Adrenal gland (tissue), 12 donors: ENCODE data around the gene SEPTIN2. TPM values are rescaled to one million over a fixed set of nuclear protein-coding genes. Genes with fewer than 3 reads are reported as not detected.
A peak's percentile ranks its signal among the peaks of the same experiment; 100 is the strongest.

ENCODE experiments used
- DNase-seq, 7 donors: peaks; one replicate each; pipeline ENCODE4 v3.0.0-alpha.2; 2019 to 2020
- H3K27ac ChIP-seq, 5 donors: fragments of 200-600 bp; sonication (generic) in 4 of 5; 1 replicate in 3 of 5; 2 replicates in 2 of 5; pipeline versions ENCODE4 v1.5.1 to v1.8.0; 2016 to 2020; ENCODE audit warnings: mild to moderate bottlenecking in 1 of 5
- H3K27me3 ChIP-seq: fragments of 200-600 bp; 2 replicates; pipeline ENCODE4 v1.8.0; 2021
- H3K36me3 ChIP-seq, 2 donors: fragments of 200-600 bp; replicated peaks in 1 of 2; 1 replicate in 1 of 2; 2 replicates in 1 of 2; pipeline versions ENCODE4 v1.5.1 to v1.8.0; 2018 to 2022
- H3K4me1 ChIP-seq, 2 donors: fragments of 200-600 bp; replicated peaks in 1 of 2; 1 replicate in 1 of 2; 2 replicates in 1 of 2; pipeline versions ENCODE4 v1.5.1 to v1.8.0; 2018 to 2021
- H3K4me3 ChIP-seq, 4 donors: fragments of 200-600 bp; sonication (generic) in 3 of 4; one replicate each; pipeline ENCODE4 v1.5.1; 2016 to 2018
- H3K9me3 ChIP-seq, 3 donors: fragments of 200-600 bp; sonication (generic) in 1 of 3; replicated peaks in 1 of 3; 1 replicate in 2 of 3; 2 replicates in 1 of 3; pipeline versions ENCODE4 v1.5.1 to v1.8.0; 2016 to 2021
- POLR2A ChIP-seq, 2 donors: fragments of 450-650 bp; IDR thresholded peaks; one replicate each; pipeline ENCODE4 v1.6.1; 2017; ENCODE audit warnings: antibody characterized with exemption in 2 of 2, mild to moderate bottlenecking in 2 of 2, moderate library complexity in 1 of 2
- WGBS, 4 donors: extraction: QIAGEN DNeasy Blood & Tissue Kit in 2 of 4; methylation state at CpG; one replicate each; pipeline versions ENCODE4 v1.1.5 to v1.1.7; 2013 to 2017; 5-methylcytosine and 5-hydroxymethylcytosine counted together
- intact Hi-C, 2 donors: fragments of 100-400 bp; cut with DNase I; formaldehyde crosslinking; loops; one replicate each; pipeline versions ENCODE4 v1.14.1 to v1.15.0; 2022 to 2023
- polyA plus RNA-seq, 3 donors: library from polyadenylated mRNA; stranded (reverse); fragments of 200-250 nt in 2 of 3; fragments of 350-450 nt in 1 of 3; fragmentation: Illumina TruSeq in 1 of 3; extraction: RNeasy Lipid Tissue Mini Kit (QIAGEN cat#74804) in 1 of 3; gene quantifications; one replicate each; pipeline ENCODE4 v1.2.3, GENCODE V29; 2013 to 2014
- total RNA-seq, 9 donors: library from RNA; depleted of rRNA in 4 of 9; stranded (reverse); fragments of >200 nt in 4 of 9; fragments of 120-200 nt in 1 of 9; fragmentation: NEBNext Ultra II Directional in 1 of 9; extraction: Animal tissue kit (Norgen Biotek cat#: 25700) in 1 of 9; gene quantifications; one replicate each; pipeline versions ENCODE4 v1.1.0 to v1.2.4, GENCODE V29; 2013 to 2023
- TF ChIP-seq, protein P1 (sequence below), 6 experiments: fragments of 450-650 bp in 4 of 6; fragments of 200-600 bp in 2 of 6; sonication (generic) in 1 of 6; IDR thresholded peaks; 1 replicate in 5 of 6; 2 replicates in 1 of 6; pipeline versions ENCODE4 v1.5.1 to v1.8.0; 2016 to 2021; ENCODE audit warnings: antibody characterized with exemption in 6 of 6, mild to moderate bottlenecking in 2 of 6, moderate library complexity in 1 of 6
- donor health status: healthy with polysubstance abuse.
- donor health status: Bipolar disorder and iron deficiency.
- donor health status: DM: yes; HTN: yes; CAD: no.
- donor health status: DM: no; HTN: no; CAD: no.
- donor health status: DM: no; HTN: no; CAD: no.
- donor health status: DM: yes; HTN: yes; CAD: no.

The SEPTIN2 gene
- total and polyA plus RNA-seq, 12 donors, result 108 to 368 (median 251) TPM

DNA sequence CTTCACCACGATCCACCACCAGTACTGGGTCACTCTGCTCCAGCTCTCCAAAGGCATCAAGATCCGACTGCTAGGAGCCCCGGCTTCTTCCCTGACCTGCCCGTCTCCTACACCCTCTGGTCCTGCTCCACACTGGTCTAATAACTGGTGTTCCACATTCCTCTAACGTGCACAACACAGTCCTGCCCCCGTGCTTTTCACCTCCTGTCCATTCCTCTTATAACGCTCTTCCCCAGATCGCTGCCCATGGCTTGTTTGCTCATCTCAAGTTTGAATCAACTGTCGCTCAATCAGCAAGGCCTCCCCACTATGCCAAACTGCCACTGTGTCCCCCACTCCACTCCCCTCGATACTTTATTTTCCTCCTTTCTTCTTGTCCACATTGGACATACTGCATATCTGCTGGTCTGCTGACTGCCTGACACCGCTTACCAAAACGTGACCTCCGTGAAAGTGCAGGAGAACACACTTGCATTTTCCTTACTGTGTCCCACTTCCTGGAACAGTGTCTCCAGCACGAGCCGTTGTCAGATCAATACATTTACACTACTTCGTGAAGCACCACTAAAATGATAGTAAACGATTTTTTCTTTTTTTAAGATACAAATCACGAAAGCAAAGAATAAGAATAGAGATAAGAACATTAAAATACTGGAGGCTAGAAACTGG, 6.8 kb upstream of the SEPTIN2 start:
- Histone ChIP-seq H3K9me3 (no peaks in the 10 kb centered on the region), H3K27me3 (no peaks in the 10 kb centered on the region), H3K36me3 (no peaks in the 10 kb centered on the region), H3K4me1 (peaks cover 0 to 34% of the 10 kb centered on the region in 2 donors), H3K4me3 (no peak overlapping the region), H3K27ac (no peak overlapping the region)
- WGBS, 4 donors, result 86 to 92% (median 88%) methylated on average over 18 of the region's 18 CpGs
- intact Hi-C loops, result no loop called here
- no peak for DNase-seq
- no peak for TF ChIP-seq POLR2A (IDR thresholded peaks at IDR 0.05)
- TF ChIP-seq, protein P1, sequence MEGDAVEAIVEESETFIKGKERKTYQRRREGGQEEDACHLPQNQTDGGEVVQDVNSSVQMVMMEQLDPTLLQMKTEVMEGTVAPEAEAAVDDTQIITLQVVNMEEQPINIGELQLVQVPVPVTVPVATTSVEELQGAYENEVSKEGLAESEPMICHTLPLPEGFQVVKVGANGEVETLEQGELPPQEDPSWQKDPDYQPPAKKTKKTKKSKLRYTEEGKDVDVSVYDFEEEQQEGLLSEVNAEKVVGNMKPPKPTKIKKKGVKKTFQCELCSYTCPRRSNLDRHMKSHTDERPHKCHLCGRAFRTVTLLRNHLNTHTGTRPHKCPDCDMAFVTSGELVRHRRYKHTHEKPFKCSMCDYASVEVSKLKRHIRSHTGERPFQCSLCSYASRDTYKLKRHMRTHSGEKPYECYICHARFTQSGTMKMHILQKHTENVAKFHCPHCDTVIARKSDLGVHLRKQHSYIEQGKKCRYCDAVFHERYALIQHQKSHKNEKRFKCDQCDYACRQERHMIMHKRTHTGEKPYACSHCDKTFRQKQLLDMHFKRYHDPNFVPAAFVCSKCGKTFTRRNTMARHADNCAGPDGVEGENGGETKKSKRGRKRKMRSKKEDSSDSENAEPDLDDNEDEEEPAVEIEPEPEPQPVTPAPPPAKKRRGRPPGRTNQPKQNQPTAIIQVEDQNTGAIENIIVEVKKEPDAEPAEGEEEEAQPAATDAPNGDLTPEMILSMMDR (IDR thresholded peaks at IDR 0.05), result no peak

DNA sequence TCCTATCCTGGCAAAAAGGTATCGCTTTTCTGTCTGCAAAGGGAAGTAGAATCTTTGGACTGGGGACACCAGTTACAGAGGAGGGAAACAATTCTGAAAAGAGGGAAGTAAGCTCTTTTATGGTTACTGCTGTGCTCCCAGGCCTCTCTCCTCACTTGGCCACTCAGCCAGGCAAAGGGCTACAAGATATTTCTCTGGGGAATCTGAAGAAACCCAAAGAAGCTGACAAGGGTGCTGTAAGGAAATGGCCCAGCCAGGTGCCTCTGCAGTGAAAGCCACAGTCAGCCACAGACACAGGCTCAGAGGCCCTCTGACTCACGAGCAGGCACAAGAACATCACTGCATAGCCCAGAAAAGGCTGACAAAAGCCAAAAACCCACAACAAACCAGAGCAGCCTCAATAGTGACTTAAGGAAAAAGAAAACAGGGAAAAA, 6.0 kb upstream of the SEPTIN2 start:
- TF ChIP-seq POLR2A (IDR thresholded peaks at IDR 0.05), result no peak
- TF ChIP-seq, protein P1 (IDR thresholded peaks at IDR 0.05), result no peak
- Histone ChIP-seq H3K27me3 (no peaks in the 10 kb centered on the region), H3K27ac (no peak overlapping the region), H3K36me3 (no peaks in the 10 kb centered on the region), H3K4me1 (peaks cover 0 to 32% of the 10 kb centered on the region in 2 donors), H3K4me3 (no peak overlapping the region), H3K9me3 (no peaks in the 10 kb centered on the region)
- peak in 3 of 7 donors; percentile 36 to 53 (median 50) for DNase-seq
- WGBS, 4 donors, result 24 to 61% (median 49%) methylated on average over 2 of the region's 2 CpGs
- intact Hi-C loops, result no loop called here

DNA sequence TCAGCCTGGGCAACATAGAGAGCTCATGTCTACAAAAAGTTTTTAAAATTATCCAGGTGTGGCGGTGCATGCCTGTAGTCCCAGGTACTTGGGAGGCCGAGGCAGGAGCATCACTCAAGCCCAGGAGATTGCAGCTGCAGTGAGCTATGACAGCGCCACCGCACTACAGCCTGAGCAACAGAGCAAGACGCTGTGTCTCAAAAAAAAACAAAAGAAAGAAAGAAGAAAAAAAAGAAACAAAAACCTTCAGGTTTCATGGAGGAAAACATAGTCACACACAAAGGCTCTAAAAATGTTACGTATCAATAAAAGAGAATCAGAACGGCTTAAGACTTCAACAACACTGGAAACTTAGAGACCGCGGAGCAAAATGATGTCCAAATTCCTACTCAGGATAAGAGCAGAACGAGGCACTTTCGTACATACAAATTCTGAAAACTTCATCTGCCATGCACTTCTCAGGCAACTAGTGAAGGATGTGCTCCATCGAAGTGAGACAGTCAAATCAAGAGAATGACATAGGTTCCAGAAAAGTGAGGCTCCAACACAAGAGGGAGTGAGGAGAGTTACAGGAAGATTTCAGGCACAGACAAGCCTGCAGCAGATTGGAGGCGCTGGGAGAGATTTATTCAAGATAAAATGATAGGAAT, 4.7 kb upstream of the SEPTIN2 start:
- DNase-seq, result no peak
- TF ChIP-seq, protein P1 (IDR thresholded peaks at IDR 0.05), result no peak
- TF ChIP-seq POLR2A (IDR thresholded peaks at IDR 0.05), result no peak
- H3K9me3 ChIP-seq, result no peaks in the 10 kb centered on the region
- peaks cover 0 to 28% of the 10 kb centered on the region in 2 donors for H3K4me1 ChIP-seq
- no peaks in the 10 kb centered on the region for H3K36me3 ChIP-seq
- H3K27ac ChIP-seq, result no peak overlapping the region
- intact Hi-C loops, result no loop called here
- 90 to 94% (median 93%) methylated on average over 13 of the region's 13 CpGs for WGBS, 4 donors
- H3K27me3 ChIP-seq, result no peaks in the 10 kb centered on the region
- H3K4me3 ChIP-seq, result no peak overlapping the region

DNA sequence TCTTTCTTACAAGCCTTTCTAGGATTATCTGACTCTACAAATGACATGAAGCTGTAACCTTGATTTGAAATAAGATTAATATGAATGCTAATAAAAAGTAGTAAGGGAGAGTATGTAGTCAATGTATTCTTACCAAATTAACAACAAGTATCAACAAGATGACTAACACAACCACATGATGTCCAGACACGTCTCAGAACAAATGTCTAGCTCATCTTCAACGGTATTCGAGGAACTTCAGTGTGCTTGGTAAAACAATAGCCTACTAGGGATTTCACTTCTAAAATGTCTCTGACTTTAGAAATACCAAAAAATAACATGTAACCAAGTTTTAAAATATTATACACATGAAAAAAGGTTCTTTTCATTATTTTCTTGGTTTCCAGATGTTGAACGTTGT, 3.6 kb upstream of the SEPTIN2 start:
- WGBS, 4 donors, result 56 to 72% (median 65%) methylated on average over 4 of the region's 4 CpGs
- Histone ChIP-seq H3K9me3 (no peaks in the 10 kb centered on the region), H3K4me1 (peaks cover 9 to 33% of the 10 kb centered on the region in 2 donors), H3K27ac (no peak overlapping the region), H3K4me3 (no peak overlapping the region), H3K36me3 (no peaks in the 10 kb centered on the region), H3K27me3 (no peaks in the 10 kb centered on the region)
- DNase-seq, result no peak
- TF ChIP-seq, protein P1 (IDR thresholded peaks at IDR 0.05), result no peak
- no peak for TF ChIP-seq POLR2A (IDR thresholded peaks at IDR 0.05)
- intact Hi-C loops, result no loop called here
